BLaER1 treated with 17β-estradiol and CSF1 and Interleukin-3, amounts not matched to agents 10 nM and 100 nM (cell line): ENCODE results near the gene CRP.
A peak's percentile ranks its signal among the peaks of the same experiment; 100 is the strongest.
"Not testable (repeated sequence)": the region's sequence is repeated elsewhere in the genome, so short reads cannot be mapped to it uniquely, and the experiment has no call there.

Source experiments
- H3K27ac ChIP-seq, 11 experiments: shearing (Covaris generic); formaldehyde crosslinking; 2 replicates each; pipeline ENCODE4 v1.8.1; 2022
- H3K27me3 ChIP-seq, 11 experiments: shearing (Covaris generic); formaldehyde crosslinking; 2 replicates each; pipeline ENCODE4 v1.8.1; 2022
- H3K36me3 ChIP-seq, 11 experiments: shearing (Covaris generic); formaldehyde crosslinking; 2 replicates each; pipeline ENCODE4 v1.8.1; 2022
- H3K4me1 ChIP-seq, 10 experiments: shearing (Covaris generic); formaldehyde crosslinking; 2 replicates each; pipeline ENCODE4 v1.8.1; 2022
- H3K4me2 ChIP-seq, 11 experiments: shearing (Covaris generic); formaldehyde crosslinking; 2 replicates each; pipeline ENCODE4 v1.8.1; 2022
- H3K4me3 ChIP-seq, 10 experiments: shearing (Covaris generic); formaldehyde crosslinking; 2 replicates each; pipeline ENCODE4 v1.8.1; 2022
- H3K9ac ChIP-seq, 11 experiments: shearing (Covaris generic); formaldehyde crosslinking; 2 replicates each; pipeline ENCODE4 v1.8.1; 2022
- H3K9me3 ChIP-seq, 11 experiments: shearing (Covaris generic); formaldehyde crosslinking; replicated peaks in 1 of 11; 2 replicates each; pipeline ENCODE4 v1.8.1; 2022
- H4K20me1 ChIP-seq, 11 experiments: shearing (Covaris generic); formaldehyde crosslinking; 2 replicates each; pipeline ENCODE4 v1.8.1; 2022
- Cebpa-rat ChIP-seq, 11 experiments: shearing (Covaris generic); IDR thresholded peaks; 2 replicates each; pipeline ENCODE4 v1.8.1; 2022

Gene CRP

GRCh38 chr1:159746666-159747065 is 32.3 kb upstream of the CRP start:
- Histone ChIP-seq H3K4me3 (no peak overlapping the region), H3K4me1 (peaks cover 0 to 15% (median 0%) of the 10 kb centered on the region in 10 experiments; a peak in 4 of 20 replicates), H3K27me3 (no peaks in the 10 kb centered on the region), H3K4me2 (no peak overlapping the region), H3K9me3 (peaks cover 0 to 14% (median 8%) of the 10 kb centered on the region in 11 experiments; a peak in 8 of 22 replicates), H3K36me3 (no peaks in the 10 kb centered on the region), H3K9ac (no peak overlapping the region), H3K27ac (no peak overlapping the region), H4K20me1 (no peaks in the 10 kb centered on the region)
- TF ChIP-seq Cebpa-rat (IDR thresholded peaks at IDR 0.05) = no peak

- TF ChIP-seq Cebpa-rat (IDR thresholded peaks at IDR 0.05) = no peak
- H3K9ac ChIP-seq = no peak overlapping the region
- no peaks in the 10 kb centered on the region for H3K36me3 ChIP-seq
- peaks cover 0 to 15% (median 0%) of the 10 kb centered on the region in 10 experiments; a peak in 4 of 20 replicates for H3K4me1 ChIP-seq
- no peak overlapping the region for H3K4me3 ChIP-seq
- H3K27ac ChIP-seq = peak overlapping the region in 2 of 11 experiments; percentile 44 to 53; a peak in 2 of 22 replicates
- H3K27me3 ChIP-seq = no peaks in the 10 kb centered on the region
- peak overlapping the region in 3 of 11 experiments; percentile 2 to 79 (median 62); a peak in 4 of 22 replicates for H3K4me2 ChIP-seq
- H3K9me3 ChIP-seq = peaks cover 0 to 15% (median 8%) of the 10 kb centered on the region in 11 experiments; a peak in 8 of 22 replicates
- H4K20me1 ChIP-seq = no peaks in the 10 kb centered on the region
Measured at GRCh38 chr1:159743651-159744410, 29.4 kb upstream of the CRP start.

GRCh38 chr1:159737238-159737916 is 23.0 kb upstream of the CRP start:
- H3K27ac ChIP-seq = peak overlapping the region in 1 of 11 experiments; percentile 28; a peak in 1 of 22 replicates
- no peak overlapping the region for H3K9ac ChIP-seq
- no peak overlapping the region; a peak in 1 of 22 replicates for H3K4me2 ChIP-seq
- no peak overlapping the region for H3K4me3 ChIP-seq
- H3K9me3 ChIP-seq = peaks cover 0 to 8% (median 3%) of the 10 kb centered on the region in 11 experiments; a peak in 7 of 22 replicates
- no peak for TF ChIP-seq Cebpa-rat (IDR thresholded peaks at IDR 0.05)
- no peaks in the 10 kb centered on the region for H3K36me3 ChIP-seq
- no peaks in the 10 kb centered on the region for H3K27me3 ChIP-seq
- no peaks in the 10 kb centered on the region for H4K20me1 ChIP-seq
- no peaks in the 10 kb centered on the region for H3K4me1 ChIP-seq

GRCh38 chr1:159723188-159723587 is 8.8 kb upstream of the CRP start:
- H3K36me3 ChIP-seq, H3K4me3 ChIP-seq, H3K9ac ChIP-seq, H3K27ac ChIP-seq, H3K27me3 ChIP-seq, H4K20me1 ChIP-seq, H3K4me1 ChIP-seq, H3K4me2 ChIP-seq: not testable (repeated sequence)
- H3K9me3 ChIP-seq = peaks cover 38 to 76% (median 60%) of the 10 kb centered on the region in 11 experiments

GRCh38 chr1:159719990-159720389 is 5.6 kb upstream of the CRP start:
- no peaks in the 10 kb centered on the region for H3K27me3 ChIP-seq
- H4K20me1 ChIP-seq = no peaks in the 10 kb centered on the region
- no peak overlapping the region for H3K27ac ChIP-seq
- no peaks in the 10 kb centered on the region for H3K4me1 ChIP-seq
- H3K4me3 ChIP-seq = no peak overlapping the region
- H3K36me3 ChIP-seq = no peaks in the 10 kb centered on the region; a peak in 2 of 22 replicates
- TF ChIP-seq Cebpa-rat (IDR thresholded peaks at IDR 0.05) = no peak
- H3K9ac ChIP-seq = no peak overlapping the region
- no peak overlapping the region for H3K4me2 ChIP-seq
- peaks cover 51 to 84% (median 73%) of the 10 kb centered on the region in 11 experiments for H3K9me3 ChIP-seq

- no peaks in the 10 kb centered on the region for H4K20me1 ChIP-seq
- H3K27me3 ChIP-seq = no peaks in the 10 kb centered on the region
- no peak overlapping the region for H3K4me2 ChIP-seq
- peaks cover 28 to 43% (median 39%) of the 10 kb centered on the region in 11 experiments for H3K9me3 ChIP-seq
- no peaks in the 10 kb centered on the region for H3K4me1 ChIP-seq
- H3K36me3 ChIP-seq = no peaks in the 10 kb centered on the region; a peak in 1 of 22 replicates
- TF ChIP-seq Cebpa-rat (IDR thresholded peaks at IDR 0.05) = no peak
- H3K9ac ChIP-seq = no peak overlapping the region
- no peak overlapping the region for H3K27ac ChIP-seq
- H3K4me3 ChIP-seq = no peak overlapping the region
Measured at GRCh38 chr1:159715855-159716254, 1.5 kb upstream of the CRP start.

- Histone ChIP-seq H3K27ac (no peak overlapping the region), H3K36me3 (no peaks in the 10 kb centered on the region), H3K4me1 (peaks cover 0 to 13% (median 3%) of the 10 kb centered on the region in 10 experiments; a peak in 6 of 20 replicates), H3K4me3 (no peak overlapping the region), H4K20me1 (no peaks in the 10 kb centered on the region), H3K27me3 (no peaks in the 10 kb centered on the region), H3K4me2 (no peak overlapping the region), H3K9ac (no peak overlapping the region), H3K9me3 (peaks cover 0 to 5% (median 2%) of the 10 kb centered on the region in 11 experiments; a peak in 15 of 22 replicates)
- TF ChIP-seq Cebpa-rat (IDR thresholded peaks at IDR 0.05) = no peak
Measured at GRCh38 chr1:159712080-159712479, 2.3 kb downstream of the CRP start.

GRCh38 chr1:159707472-159708260 is 6.7 kb downstream of the CRP start:
- no peaks in the 10 kb centered on the region for H4K20me1 ChIP-seq
- peak overlapping the region in 2 of 11 experiments; percentile 12 to 28; a peak in 2 of 22 replicates for H3K27ac ChIP-seq
- H3K4me3 ChIP-seq = no peak overlapping the region
- H3K36me3 ChIP-seq = no peaks in the 10 kb centered on the region
- no peak overlapping the region for H3K9ac ChIP-seq
- peak overlapping the region in 5 of 11 experiments; percentile 0 to 35 (median 10); a peak in 8 of 22 replicates for H3K4me2 ChIP-seq
- H3K4me1 ChIP-seq = peaks cover 0 to 13% (median 3%) of the 10 kb centered on the region in 10 experiments; a peak in 6 of 20 replicates
- H3K27me3 ChIP-seq = no peaks in the 10 kb centered on the region
- TF ChIP-seq Cebpa-rat (IDR thresholded peaks at IDR 0.05) = no peak
- H3K9me3 ChIP-seq = no peaks in the 10 kb centered on the region

- no peak overlapping the region for H3K4me3 ChIP-seq
- no peak overlapping the region for H3K4me2 ChIP-seq
- no peaks in the 10 kb centered on the region for H3K36me3 ChIP-seq
- H3K27me3 ChIP-seq = no peaks in the 10 kb centered on the region
- TF ChIP-seq Cebpa-rat (IDR thresholded peaks at IDR 0.05) = no peak
- H3K27ac ChIP-seq = no peak overlapping the region
- H3K9ac ChIP-seq = no peak overlapping the region
- H4K20me1 ChIP-seq = no peaks in the 10 kb centered on the region
- no peaks in the 10 kb centered on the region for H3K9me3 ChIP-seq
- peaks cover 0 to 14% (median 6%) of the 10 kb centered on the region in 10 experiments; a peak in 8 of 20 replicates for H3K4me1 ChIP-seq
Measured at GRCh38 chr1:159705904-159706256, 8.5 kb downstream of the CRP start.
